ENCODE data around the gene EPHX1. TPM values are rescaled to one million over a fixed set of nuclear protein-coding genes. Genes with fewer than 3 reads are reported as not detected.

Gene EPHX1
- total and polyA plus RNA-seq, 9 donors: 213 to 566 (median 302) TPM

DNA sequence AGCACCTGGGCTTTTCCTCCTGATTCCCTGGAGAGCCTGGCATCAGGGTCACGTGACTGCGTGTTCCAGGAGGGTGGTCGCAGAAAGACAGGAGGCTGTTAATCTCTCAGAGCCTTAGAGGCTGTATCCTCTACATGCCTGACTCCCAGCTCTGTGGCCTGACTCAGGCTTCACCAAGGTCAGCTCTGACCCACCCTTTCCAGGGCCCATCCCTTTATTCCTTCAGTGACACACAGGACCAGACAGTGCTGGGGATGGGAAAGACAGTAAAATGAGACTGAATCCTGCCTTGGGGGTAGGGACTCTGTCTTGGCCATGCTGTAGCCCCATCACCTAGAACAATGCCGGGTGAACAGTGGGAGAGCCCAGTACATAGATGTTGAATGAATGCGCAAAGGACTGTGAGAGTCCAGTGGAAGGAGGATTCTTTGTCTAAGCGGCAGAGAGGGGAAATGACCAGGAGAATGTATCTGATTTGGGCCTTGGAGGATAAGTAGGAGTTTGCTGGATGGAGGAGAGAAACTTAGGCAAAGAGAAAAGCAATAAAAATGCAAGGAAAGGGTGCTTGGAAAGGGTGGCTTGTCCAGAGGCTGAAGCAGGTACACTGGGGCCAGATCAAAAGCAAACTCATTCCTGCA, 33.0 kb downstream of the EPHX1 start:
- intact Hi-C loops (cut with DNase I): loop anchor here in 2 of 4 donors (5.0 to 10.0 kb wide), 2 partner anchors 66 to 368 kb away; partner anchors contain the start of gene SRP9 (in 1 of the 2)
- Histone ChIP-seq H3K9me3 (no peaks in the 10 kb centered on the region), H3K27me3 (no peaks in the 10 kb centered on the region), H3K36me3 (no peaks in the 10 kb centered on the region), H3K4me3 (no peak overlapping the region), H3K27ac (no peak overlapping the region), H3K4me1 (ENCODE audit: insufficient read depth) (peaks cover 3% of the 10 kb centered on the region)
- WGBS, 3 donors: 86 to 89% (median 86%) methylated on average over 6 of the region's 6 CpGs
- TF ChIP-seq EP300 (IDR thresholded peaks at IDR 0.05): no peak
- no peak for TF ChIP-seq POLR2A (IDR thresholded peaks at IDR 0.05)
- TF ChIP-seq, protein P1, sequence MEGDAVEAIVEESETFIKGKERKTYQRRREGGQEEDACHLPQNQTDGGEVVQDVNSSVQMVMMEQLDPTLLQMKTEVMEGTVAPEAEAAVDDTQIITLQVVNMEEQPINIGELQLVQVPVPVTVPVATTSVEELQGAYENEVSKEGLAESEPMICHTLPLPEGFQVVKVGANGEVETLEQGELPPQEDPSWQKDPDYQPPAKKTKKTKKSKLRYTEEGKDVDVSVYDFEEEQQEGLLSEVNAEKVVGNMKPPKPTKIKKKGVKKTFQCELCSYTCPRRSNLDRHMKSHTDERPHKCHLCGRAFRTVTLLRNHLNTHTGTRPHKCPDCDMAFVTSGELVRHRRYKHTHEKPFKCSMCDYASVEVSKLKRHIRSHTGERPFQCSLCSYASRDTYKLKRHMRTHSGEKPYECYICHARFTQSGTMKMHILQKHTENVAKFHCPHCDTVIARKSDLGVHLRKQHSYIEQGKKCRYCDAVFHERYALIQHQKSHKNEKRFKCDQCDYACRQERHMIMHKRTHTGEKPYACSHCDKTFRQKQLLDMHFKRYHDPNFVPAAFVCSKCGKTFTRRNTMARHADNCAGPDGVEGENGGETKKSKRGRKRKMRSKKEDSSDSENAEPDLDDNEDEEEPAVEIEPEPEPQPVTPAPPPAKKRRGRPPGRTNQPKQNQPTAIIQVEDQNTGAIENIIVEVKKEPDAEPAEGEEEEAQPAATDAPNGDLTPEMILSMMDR (IDR thresholded peaks at IDR 0.05): no peak
- no peak for DNase-seq

DNA sequence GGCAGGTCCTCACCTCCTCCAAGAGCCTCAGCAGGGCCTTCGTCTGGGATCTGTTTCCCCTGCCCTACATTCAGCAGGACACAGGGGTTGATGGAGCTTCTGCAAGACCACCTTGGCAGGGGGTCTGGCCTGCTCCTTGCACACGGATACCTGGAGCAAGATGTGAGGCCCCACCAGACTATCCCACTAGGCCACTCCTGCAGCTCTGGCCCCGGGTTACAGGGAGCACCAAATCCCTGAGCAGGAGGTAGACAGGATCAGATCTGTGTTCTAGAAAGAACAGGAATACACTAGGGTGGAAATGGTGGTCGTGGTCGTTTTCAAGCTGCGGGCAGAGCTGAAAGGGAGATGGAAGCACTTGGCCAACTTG, 33.5 kb downstream of the EPHX1 start:
- intact Hi-C loops (cut with DNase I): loop anchor here in 2 of 4 donors (5.0 to 10.0 kb wide), 2 partner anchors 66 to 369 kb away; partner anchors contain the start of gene SRP9 (in 1 of the 2)
- H3K4me1 ChIP-seq (ENCODE audit: insufficient read depth): peaks cover 5% of the 10 kb centered on the region
- 71 to 83% (median 73%) methylated on average over 6 of the region's 6 CpGs for WGBS, 3 donors
- no peaks in the 10 kb centered on the region for H3K36me3 ChIP-seq
- H3K9me3 ChIP-seq: no peaks in the 10 kb centered on the region
- H3K4me3 ChIP-seq: no peak overlapping the region
- H3K27ac ChIP-seq: no peak overlapping the region
- no peak for TF ChIP-seq POLR2A (IDR thresholded peaks at IDR 0.05)
- no peak for TF ChIP-seq EP300 (IDR thresholded peaks at IDR 0.05)
- no peaks in the 10 kb centered on the region for H3K27me3 ChIP-seq
- DNase-seq: no peak

DNA sequence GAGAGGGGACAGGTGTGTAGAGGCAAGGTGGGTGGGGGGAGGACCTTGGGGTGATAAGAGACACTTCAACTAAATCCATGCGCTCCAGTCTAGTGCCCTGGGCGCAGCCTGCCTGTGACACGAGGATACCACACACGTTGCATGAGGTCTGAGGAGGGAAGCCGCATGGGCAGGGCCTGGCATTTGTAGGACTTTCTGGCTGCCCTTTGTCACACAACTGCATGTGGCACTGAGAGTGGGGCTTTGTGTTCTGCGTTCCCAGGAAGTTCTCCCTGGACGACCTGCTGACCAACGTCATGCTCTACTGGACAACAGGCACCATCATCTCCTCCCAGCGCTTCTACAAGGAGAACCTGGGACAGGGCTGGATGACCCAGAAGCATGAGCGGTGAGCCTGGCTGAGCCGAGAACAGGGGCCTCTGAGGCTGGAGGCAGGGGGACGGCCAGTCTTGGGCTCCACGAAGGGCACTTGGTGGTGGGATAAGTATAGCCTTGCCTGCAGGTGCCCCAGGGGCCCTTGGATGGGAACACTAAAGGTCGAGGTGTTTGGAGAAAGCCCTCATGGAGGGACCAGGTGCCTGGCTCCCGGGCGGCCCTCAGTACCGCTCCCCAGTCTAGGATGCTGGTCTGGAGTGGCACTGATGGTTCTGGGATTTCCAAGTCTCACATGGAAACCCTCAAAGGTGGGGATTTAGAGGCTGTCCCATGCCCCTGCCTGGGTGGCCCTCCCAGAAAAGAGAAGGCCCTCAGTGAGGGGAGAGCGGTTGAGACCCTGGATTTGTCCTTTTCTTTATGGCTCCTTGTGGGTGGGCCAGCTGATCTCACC, 34.5 kb downstream of the EPHX1 start:
- TF ChIP-seq, protein P1 (IDR thresholded peaks at IDR 0.05): no peak
- TF ChIP-seq POLR2A (IDR thresholded peaks at IDR 0.05): no peak
- TF ChIP-seq EP300 (IDR thresholded peaks at IDR 0.05): no peak
- no peaks in the 10 kb centered on the region for H3K9me3 ChIP-seq
- no peak overlapping the region for H3K4me3 ChIP-seq
- no peaks in the 10 kb centered on the region for H3K27me3 ChIP-seq
- no peak for DNase-seq
- 81 to 88% (median 84%) methylated on average over 18 of the region's 18 CpGs for WGBS, 3 donors
- H3K36me3 ChIP-seq: no peaks in the 10 kb centered on the region
- H3K4me1 ChIP-seq (ENCODE audit: insufficient read depth): peaks cover 9% of the 10 kb centered on the region
- no peak overlapping the region for H3K27ac ChIP-seq
- intact Hi-C loops (cut with DNase I): loop anchor here in 3 of 4 donors (5.0 to 10.0 kb wide), 4 partner anchors 32 to 370 kb away; partner anchors contain the start of genes SRP9 (in 3 of the 3) and EPHX1 (in 1 of the 3)

DNA sequence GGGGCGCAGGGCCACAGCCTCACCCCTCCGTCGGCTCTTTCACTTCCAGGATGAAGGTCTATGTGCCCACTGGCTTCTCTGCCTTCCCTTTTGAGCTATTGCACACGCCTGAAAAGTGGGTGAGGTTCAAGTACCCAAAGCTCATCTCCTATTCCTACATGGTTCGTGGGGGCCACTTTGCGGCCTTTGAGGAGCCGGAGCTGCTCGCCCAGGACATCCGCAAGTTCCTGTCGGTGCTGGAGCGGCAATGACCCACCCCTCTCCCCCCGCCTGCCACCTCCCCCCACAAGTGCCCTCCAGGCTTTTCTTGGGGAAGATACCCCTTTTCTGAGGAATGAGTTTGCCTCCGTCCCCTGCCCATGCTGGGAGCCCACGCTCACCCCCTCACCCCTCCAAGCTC, 35.2 kb downstream of the EPHX1 start:
- intact Hi-C loops (cut with DNase I): loop anchor here in 3 of 4 donors (5.0 to 10.0 kb wide), 4 partner anchors 33 to 370 kb away; partner anchors contain the start of genes SRP9 (in 2 of the 3) and EPHX1 (in 1 of the 3)
- no peaks in the 10 kb centered on the region for H3K36me3 ChIP-seq
- no peaks in the 10 kb centered on the region for H3K9me3 ChIP-seq
- H3K27ac ChIP-seq: peak overlapping the region in 1 of 2 donors; percentile 50
- no peaks in the 10 kb centered on the region for H3K27me3 ChIP-seq
- TF ChIP-seq EP300 (IDR thresholded peaks at IDR 0.05): no peak
- no peak for TF ChIP-seq POLR2A (IDR thresholded peaks at IDR 0.05)
- TF ChIP-seq, protein P1 (IDR thresholded peaks at IDR 0.05): no peak
- peaks cover 12% of the 10 kb centered on the region for H3K4me1 ChIP-seq (ENCODE audit: insufficient read depth)
- H3K4me3 ChIP-seq: no peak overlapping the region
- DNase-seq: no peak
- 82 to 86% (median 86%) methylated on average over 14 of the region's 14 CpGs for WGBS, 3 donors

Measured in ovary (tissue), 9 donors.